ENCODE data around the gene STRIP2. TPM values are rescaled to one million over a fixed set of nuclear protein-coding genes. Genes with fewer than 3 reads are reported as not detected.

STRIP2 gene
- total and polyA plus RNA-seq, 2 experiments from 2014 or later: 4.7 to 10.6 TPM

DNA sequence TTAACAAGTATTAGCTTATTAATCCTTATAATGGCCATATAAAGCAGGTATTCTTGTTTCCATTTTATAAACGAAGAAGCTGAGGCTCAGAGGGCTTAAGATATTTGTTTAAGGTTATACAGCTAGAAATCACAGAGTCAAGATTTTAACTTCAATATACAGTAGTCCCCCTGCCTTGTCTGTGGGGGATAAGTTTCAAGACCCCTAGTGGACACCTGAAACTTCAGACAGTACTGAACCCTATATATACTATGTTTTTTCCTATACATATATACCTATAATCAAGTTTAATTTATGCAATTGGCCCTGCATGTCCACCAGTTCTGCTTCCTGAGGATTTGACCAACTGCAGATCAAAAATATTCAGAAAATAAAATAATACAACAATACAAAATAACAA, 44.4 kb upstream of the STRIP2 start (continued):
- TF ChIP-seq, protein P1, sequence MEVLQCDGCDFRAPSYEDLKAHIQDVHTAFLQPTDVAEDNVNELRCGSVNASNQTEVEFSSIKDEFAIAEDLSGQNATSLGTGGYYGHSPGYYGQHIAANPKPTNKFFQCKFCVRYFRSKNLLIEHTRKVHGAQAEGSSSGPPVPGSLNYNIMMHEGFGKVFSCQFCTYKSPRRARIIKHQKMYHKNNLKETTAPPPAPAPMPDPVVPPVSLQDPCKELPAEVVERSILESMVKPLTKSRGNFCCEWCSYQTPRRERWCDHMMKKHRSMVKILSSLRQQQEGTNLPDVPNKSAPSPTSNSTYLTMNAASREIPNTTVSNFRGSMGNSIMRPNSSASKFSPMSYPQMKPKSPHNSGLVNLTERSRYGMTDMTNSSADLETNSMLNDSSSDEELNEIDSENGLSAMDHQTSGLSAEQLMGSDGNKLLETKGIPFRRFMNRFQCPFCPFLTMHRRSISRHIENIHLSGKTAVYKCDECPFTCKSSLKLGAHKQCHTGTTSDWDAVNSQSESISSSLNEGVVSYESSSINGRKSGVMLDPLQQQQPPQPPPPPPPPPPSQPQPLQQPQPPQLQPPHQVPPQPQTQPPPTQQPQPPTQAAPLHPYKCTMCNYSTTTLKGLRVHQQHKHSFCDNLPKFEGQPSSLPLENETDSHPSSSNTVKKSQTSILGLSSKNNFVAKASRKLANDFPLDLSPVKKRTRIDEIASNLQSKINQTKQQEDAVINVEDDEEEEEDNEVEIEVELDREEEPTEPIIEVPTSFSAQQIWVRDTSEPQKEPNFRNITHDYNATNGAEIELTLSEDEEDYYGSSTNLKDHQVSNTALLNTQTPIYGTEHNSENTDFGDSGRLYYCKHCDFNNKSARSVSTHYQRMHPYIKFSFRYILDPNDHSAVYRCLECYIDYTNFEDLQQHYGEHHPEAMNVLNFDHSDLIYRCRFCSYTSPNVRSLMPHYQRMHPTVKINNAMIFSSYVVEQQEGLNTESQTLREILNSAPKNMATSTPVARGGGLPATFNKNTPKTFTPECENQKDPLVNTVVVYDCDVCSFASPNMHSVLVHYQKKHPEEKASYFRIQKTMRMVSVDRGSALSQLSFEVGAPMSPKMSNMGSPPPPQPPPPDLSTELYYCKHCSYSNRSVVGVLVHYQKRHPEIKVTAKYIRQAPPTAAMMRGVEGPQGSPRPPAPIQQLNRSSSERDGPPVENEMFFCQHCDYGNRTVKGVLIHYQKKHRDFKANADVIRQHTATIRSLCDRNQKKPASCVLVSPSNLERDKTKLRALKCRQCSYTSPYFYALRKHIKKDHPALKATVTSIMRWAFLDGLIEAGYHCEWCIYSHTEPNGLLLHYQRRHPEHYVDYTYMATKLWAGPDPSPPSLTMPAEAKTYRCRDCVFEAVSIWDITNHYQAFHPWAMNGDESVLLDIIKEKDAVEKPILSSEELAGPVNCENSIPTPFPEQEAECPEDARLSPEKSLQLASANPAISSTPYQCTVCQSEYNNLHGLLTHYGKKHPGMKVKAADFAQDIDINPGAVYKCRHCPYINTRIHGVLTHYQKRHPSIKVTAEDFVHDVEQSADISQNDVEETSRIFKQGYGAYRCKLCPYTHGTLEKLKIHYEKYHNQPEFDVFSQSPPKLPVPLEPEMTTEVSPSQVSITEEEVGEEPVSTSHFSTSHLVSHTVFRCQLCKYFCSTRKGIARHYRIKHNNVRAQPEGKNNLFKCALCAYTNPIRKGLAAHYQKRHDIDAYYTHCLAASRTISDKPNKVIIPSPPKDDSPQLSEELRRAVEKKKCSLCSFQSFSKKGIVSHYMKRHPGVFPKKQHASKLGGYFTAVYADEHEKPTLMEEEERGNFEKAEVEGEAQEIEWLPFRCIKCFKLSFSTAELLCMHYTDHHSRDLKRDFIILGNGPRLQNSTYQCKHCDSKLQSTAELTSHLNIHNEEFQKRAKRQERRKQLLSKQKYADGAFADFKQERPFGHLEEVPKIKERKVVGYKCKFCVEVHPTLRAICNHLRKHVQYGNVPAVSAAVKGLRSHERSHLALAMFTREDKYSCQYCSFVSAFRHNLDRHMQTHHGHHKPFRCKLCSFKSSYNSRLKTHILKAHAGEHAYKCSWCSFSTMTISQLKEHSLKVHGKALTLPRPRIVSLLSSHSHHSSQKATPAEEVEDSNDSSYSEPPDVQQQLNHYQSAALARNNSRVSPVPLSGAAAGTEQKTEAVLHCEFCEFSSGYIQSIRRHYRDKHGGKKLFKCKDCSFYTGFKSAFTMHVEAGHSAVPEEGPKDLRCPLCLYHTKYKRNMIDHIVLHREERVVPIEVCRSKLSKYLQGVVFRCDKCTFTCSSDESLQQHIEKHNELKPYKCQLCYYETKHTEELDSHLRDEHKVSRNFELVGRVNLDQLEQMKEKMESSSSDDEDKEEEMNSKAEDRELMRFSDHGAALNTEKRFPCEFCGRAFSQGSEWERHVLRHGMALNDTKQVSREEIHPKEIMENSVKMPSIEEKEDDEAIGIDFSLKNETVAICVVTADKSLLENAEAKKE (CRISPR knock-in tag; IDR thresholded peaks at IDR 0.05): no peak
- TF ChIP-seq EZH2phosphoT487 (IDR thresholded peaks at IDR 0.05; ENCODE audit: unreplicated experiment): no peak
- TF ChIP-seq STAT1 (IDR thresholded peaks at IDR 0.05; ENCODE audit: unreplicated experiment): no peak
- no peak for TF ChIP-seq POLR2AphosphoS5 (IDR thresholded peaks at IDR 0.05; ENCODE audit: low read depth)
- TF ChIP-seq ZNF114 (CRISPR knock-in tag; IDR thresholded peaks at IDR 0.05): no peak
- TF ChIP-seq, protein P2, sequence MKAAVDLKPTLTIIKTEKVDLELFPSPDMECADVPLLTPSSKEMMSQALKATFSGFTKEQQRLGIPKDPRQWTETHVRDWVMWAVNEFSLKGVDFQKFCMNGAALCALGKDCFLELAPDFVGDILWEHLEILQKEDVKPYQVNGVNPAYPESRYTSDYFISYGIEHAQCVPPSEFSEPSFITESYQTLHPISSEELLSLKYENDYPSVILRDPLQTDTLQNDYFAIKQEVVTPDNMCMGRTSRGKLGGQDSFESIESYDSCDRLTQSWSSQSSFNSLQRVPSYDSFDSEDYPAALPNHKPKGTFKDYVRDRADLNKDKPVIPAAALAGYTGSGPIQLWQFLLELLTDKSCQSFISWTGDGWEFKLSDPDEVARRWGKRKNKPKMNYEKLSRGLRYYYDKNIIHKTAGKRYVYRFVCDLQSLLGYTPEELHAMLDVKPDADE (IDR thresholded peaks at IDR 0.05): no peak

DNA sequence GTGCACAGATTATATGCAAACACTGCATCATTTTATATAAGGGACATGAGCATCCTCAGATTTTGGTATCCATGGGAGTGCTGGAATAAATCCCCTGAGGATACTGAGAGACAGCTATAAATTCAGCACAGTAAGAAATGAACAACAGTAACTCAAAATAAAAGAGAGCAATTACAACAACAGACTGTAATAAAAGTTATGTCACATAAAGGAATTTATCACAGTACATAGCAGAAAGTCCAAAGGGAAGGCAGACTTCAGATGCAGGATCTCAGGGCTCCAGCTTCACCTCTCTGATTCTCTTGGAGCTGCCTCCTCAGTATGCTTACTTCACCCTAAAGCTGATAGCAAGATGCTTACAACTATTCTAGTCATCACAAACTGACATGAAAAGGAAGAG, 43.9 kb upstream of the STRIP2 start:
- no peaks in the 10 kb centered on the region for H3K27me3 Mint-ChIP-seq (ENCODE audit: insufficient read depth, low read depth, poor library complexity)
- H3K4me1 Mint-ChIP-seq: peaks cover 30% of the 10 kb centered on the region
- no peaks in the 10 kb centered on the region for H3K36me3 ChIP-seq (ENCODE audit: insufficient read depth)
- H3K27ac Mint-ChIP-seq: no peak overlapping the region
- H3K36me3 Mint-ChIP-seq (ENCODE audit: low read depth): no peaks in the 10 kb centered on the region
- no peak for ATAC-seq
- H3K4me3 ChIP-seq: no peak overlapping the region
- no peak overlapping the region for H3K4me2 ChIP-seq
- H3F3A ChIP-seq (replicated peaks; ENCODE audit: low read depth): no peaks in the 10 kb centered on the region
- H3K9me3 Mint-ChIP-seq: no peaks in the 10 kb centered on the region
- H3K27me3 ChIP-seq (ENCODE audit: insufficient read depth): no peaks in the 10 kb centered on the region
- DNase-seq (ENCODE audit: low spot score): no peak
- no peaks in the 10 kb centered on the region for H3K79me2 ChIP-seq (replicated peaks; ENCODE audit: insufficient read depth)
- no peak overlapping the region for H3K27ac ChIP-seq (ENCODE audit: low read depth)
- H3K9me2 ChIP-seq (ENCODE audit: insufficient read depth): no peaks in the 10 kb centered on the region
- H3K4me1 ChIP-seq (ENCODE audit: insufficient read depth): peaks cover 15% of the 10 kb centered on the region
- H3K4me3 Mint-ChIP-seq: no peak overlapping the region
- no peak overlapping the region for H2AFZ ChIP-seq
- H4K20me1 ChIP-seq (replicated peaks; ENCODE audit: insufficient read depth): no peaks in the 10 kb centered on the region; the same call in 1 of the 2 replicates
- TF ChIP-seq, protein P3, sequence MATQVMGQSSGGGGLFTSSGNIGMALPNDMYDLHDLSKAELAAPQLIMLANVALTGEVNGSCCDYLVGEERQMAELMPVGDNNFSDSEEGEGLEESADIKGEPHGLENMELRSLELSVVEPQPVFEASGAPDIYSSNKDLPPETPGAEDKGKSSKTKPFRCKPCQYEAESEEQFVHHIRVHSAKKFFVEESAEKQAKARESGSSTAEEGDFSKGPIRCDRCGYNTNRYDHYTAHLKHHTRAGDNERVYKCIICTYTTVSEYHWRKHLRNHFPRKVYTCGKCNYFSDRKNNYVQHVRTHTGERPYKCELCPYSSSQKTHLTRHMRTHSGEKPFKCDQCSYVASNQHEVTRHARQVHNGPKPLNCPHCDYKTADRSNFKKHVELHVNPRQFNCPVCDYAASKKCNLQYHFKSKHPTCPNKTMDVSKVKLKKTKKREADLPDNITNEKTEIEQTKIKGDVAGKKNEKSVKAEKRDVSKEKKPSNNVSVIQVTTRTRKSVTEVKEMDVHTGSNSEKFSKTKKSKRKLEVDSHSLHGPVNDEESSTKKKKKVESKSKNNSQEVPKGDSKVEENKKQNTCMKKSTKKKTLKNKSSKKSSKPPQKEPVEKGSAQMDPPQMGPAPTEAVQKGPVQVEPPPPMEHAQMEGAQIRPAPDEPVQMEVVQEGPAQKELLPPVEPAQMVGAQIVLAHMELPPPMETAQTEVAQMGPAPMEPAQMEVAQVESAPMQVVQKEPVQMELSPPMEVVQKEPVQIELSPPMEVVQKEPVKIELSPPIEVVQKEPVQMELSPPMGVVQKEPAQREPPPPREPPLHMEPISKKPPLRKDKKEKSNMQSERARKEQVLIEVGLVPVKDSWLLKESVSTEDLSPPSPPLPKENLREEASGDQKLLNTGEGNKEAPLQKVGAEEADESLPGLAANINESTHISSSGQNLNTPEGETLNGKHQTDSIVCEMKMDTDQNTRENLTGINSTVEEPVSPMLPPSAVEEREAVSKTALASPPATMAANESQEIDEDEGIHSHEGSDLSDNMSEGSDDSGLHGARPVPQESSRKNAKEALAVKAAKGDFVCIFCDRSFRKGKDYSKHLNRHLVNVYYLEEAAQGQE (IDR thresholded peaks at IDR 0.05; ENCODE audit: unreplicated experiment): no peak
- no peak for TF ChIP-seq POLR2AphosphoS5 (IDR thresholded peaks at IDR 0.05; ENCODE audit: low read depth)
